SHP77 treated with DMSO at 0.1 percent for 48 hours (cell line): ENCODE results near the gene GAN.

Source experiments
- DNase-seq: peaks from one replicate; lab custom pipeline; 2025; lab: John Stamatoyannopoulos, UW

GAN gene

GRCh38 chr16:81353895-81354294 lies 39.1 kb downstream of the GAN start:
- no peak for DNase-seq

DNA sequence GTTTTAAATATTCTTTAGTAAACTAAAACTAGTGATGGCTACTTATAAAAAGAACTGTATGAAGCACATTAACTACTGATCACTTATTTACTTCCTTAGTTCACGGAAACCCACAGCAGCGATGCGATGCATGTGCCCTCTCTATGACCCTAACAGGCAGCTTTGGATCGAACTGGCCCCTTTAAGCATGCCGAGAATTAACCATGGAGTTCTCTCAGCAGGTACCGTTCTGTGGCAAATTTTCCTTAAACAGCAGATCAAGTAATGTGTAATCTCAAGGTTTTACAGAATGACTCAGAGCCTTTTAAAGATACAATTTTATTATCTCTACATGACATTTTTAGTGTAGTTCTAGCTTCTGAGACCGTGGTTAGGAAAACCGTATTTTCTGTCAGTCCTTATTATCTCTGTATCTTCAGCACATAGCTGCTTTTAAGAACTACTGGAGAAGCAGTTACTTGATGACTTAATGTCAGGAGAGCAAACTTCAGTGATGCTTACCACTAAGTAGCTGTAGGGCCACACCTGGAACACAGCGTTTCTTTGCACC lies 43.0 kb downstream of the GAN start:
- no peak for DNase-seq

GRCh38 chr16:81358860-81359259 lies 44.1 kb downstream of the GAN start:
- DNase-seq, result no peak

- DNase-seq, result no peak
Measured at GRCh38 chr16:81360135-81360534, 45.4 kb downstream of the GAN start.

DNA sequence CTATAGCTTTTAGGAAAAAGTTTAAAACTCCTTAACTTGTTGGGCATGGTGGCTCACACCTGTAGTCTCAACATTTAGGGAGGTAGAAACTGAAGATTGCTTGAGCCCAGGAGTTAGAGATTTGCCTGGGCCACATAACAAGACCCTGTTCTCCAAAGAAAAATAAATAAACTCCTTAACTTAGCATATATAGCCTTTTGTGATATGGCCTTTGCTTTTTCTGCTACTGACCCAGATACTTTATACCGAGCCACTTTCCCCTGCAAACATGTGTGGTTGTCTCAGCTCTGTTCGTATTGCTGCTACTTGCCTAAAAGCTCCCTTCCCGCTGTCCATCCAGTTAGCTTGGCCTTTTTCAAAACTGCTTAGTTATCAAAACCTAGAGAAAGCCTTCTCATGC lies 51.0 kb downstream of the GAN start:
- no peak for DNase-seq

GRCh38 chr16:81366316-81366932 lies 51.7 kb downstream of the GAN start:
- DNase-seq, result no peak

DNA sequence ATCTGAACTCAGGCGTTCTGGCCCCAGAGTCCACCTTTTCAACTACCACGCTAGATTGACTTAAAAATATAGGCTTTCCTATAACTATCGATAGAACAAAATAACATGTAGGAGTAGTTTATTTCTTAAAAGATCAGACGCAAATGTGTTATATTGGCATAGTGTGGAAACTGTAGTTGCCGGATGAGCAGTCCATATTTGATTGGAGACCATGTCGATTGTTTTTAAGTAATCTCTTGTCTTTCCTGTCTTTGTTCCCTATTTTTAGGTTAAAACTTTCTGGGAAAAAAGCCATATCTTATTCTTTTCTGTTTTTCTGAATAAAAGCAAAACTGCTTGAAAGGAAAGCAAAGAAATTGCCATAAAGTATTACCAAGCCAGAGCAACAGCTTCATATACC lies 53.1 kb downstream of the GAN start:
- DNase-seq, result no peak

- no peak for DNase-seq
Measured at GRCh38 chr16:81369888-81370504, 55.2 kb downstream of the GAN start.

GRCh38 chr16:81371106-81371505 lies 56.3 kb downstream of the GAN start:
- DNase-seq, result no peak

DNA sequence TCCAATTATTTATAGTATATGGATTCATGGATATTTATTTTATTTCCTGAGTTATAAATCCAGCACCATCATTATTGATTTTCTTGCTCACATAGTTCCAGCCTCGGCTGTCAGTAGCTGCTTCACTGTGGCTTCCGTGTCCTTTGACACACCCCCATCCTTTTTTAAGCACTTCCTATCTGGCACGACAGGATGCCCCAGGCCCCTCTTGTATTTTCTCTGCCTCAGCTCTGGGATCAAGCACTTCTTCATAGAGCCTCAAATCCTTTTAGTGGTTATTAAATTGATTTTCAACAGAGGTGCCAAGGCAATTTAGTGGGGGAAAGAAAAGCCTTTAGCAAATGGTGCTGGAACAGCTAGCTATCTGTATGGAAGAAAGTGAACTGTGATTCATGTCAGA lies 59.8 kb downstream of the GAN start:
- no peak for DNase-seq

GRCh38 chr16:81376880-81377279 lies 62.1 kb downstream of the GAN start:
- DNase-seq, result no peak

GRCh38 chr16:81378049-81378448 lies 63.3 kb downstream of the GAN start:
- no peak for DNase-seq

GRCh38 chr16:81380932-81381331 lies 66.2 kb downstream of the GAN start:
- DNase-seq, result no peak

DNA sequence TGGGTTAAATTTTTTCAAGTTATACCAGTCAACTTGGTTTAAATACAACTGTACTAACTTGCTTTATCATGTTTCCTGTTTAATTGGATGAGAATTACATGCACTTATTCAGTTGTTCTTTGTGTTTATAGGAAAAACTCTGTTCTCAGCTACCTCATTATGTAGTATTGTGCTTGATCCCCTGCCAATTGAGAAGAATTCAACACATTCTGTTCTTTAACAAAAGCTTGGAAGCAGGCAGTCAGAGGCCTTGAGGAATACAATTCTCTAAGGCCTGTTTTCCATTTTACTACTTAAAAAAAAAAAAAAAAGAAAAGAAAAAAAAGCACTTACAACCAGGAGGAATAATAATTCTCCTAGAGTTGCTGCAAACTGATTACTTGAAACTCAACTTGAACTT lies 69.2 kb downstream of the GAN start:
- DNase-seq, result no peak

- DNase-seq, result no peak
Measured at GRCh38 chr16:81385031-81385756, 70.4 kb downstream of the GAN start.

DNA sequence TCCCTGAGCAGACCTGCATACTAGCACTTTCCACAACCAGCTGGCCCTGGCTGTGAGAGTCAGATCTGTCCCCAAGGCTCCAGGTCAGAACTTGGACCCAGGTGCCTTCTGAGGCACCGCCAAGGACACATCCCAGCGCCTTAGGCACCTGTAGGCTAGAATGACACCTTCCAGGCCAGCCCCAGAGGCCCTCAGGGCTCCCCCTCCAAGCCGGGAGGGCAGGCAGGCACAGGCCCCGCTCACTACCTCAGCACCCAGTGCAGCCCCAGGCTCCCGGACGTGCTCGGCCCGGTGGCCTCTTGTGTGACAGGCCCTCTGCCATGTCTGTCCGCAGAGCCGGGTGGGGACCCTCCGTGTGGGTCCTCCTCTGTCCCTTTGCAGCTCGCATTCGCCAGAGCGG lies 73.6 kb downstream of the GAN start:
- DNase-seq, result no peak

GRCh38 chr16:81390840-81391239 lies 76.1 kb downstream of the GAN start:
- DNase-seq, result no peak

- no peak for DNase-seq
Measured at GRCh38 chr16:81392011-81392410, 77.2 kb downstream of the GAN start.

DNA sequence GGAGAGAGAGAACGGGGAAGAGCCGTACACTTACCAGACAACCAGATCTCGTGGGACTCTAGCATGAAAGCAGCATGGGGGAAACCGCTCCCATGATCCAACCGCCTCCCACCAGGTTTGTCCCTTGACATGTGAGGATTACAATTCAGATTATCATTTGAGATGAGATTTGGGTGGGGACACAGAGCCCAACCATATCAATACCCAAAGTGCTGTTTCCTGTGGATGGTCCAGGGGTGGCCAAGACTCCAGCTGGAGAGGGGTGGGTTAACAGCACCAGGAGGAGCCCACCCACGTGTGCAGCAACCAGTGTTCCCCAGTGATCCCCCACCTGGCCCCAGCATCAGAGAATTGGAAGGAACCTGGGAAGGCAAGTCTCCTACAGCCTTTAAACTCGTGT lies 79.7 kb downstream of the GAN start:
- no peak for DNase-seq

GRCh38 chr16:81394966-81395655 lies 80.3 kb downstream of the GAN start:
- no peak for DNase-seq

DNA sequence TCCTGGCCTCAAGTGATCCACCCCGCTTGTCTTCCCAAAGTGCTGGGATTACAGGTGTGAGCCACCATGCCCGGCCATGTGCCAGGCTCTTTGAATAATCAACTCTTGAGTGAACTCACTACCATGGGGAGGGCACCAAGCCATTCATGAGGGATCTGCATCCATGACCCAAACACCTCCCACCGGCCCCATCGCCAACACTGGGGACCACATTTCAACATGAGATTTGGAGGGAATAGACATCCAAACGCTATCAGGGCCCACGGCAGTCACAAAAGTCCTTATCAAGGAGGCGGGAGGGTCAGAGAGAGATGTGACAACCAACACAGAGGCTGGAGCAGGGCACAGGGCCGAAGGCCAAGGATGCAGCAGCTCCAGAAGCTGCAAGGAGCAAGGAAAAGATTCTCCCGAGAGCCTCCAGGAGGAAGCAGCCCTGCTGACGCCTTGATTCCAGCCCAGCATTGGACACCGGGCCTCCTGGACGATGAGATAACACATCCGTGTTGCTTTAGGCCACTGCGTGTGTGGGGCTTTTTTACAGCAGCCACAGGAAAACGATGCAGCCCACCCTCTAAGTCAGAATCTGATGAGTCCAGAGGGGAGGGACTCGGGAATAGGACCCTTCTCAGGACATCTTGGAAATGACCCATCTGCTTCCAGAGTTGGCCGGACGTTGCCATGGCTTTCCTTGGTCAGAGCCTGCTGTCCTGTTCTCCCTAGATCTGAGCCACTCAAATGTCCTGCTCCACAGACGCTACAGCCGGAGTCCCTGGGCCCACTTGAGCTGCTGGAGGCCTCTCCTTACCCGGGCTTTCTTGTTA lies 82.5 kb downstream of the GAN start:
- no peak for DNase-seq
